ENCODE results near the gene ZNF215. TPM values are rescaled to one million over a fixed set of nuclear protein-coding genes. Genes with fewer than 3 reads are reported as not detected.
"Not testable (repeated sequence)": the region's sequence is repeated elsewhere in the genome, so short reads cannot be mapped to it uniquely, and the experiment has no call there.

The ZNF215 gene
- total RNA-seq = 1 to 10 TPM; 4.9 to 7.3 TPM

- intact Hi-C loops (cut with DNase I) = no loop called here
- TF ChIP-seq POLR2A (IDR thresholded peaks at IDR 0.05) (peak in 2 of 3 donors; percentile 45 to 50), CTCF (IDR thresholded peaks at IDR 0.05) (no peak)
- peak; percentile 86 for ATAC-seq
- peak; percentile 76 to 85 (median 79) for DNase-seq
- peaks cover 10% of the 10 kb centered on the region for H3K4me1 ChIP-seq
- H3K9me3 ChIP-seq = no peaks in the 10 kb centered on the region
- peak within 1 kb of the TSS; percentile 39 to 68 for H3K4me3 ChIP-seq
- no peaks in the 10 kb centered on the region for H3K36me3 ChIP-seq (replicated peaks in 1 of 2; ENCODE audit: insufficient read depth in 1 of 2, low read depth in 2 of 2)
- H3K27me3 ChIP-seq = no peaks in the 10 kb centered on the region
- WGBS, 2 donors = 2 to 4% methylated on average over 26 to 60 of the region's 61 CpGs
- H3K27ac ChIP-seq = peak within 1 kb of the TSS in 3 of 4 donors; percentile 58 to 70 (median 59)
These were observed at the start of gene ZNF215 for GRCh38 chr11:6926208-6927029. ZNF215 (plus strand) TSS chr11:6926426; CDS start chr11:6932273, 5,847 bp downstream.

- Histone ChIP-seq H3K27ac (no peak overlapping the region), H3K36me3 (replicated peaks in 1 of 2; ENCODE audit: insufficient read depth in 1 of 2, low read depth in 2 of 2) (no peaks in the 10 kb centered on the region), H3K4me1 (no peaks in the 10 kb centered on the region), H3K4me3 (no peak overlapping the region), H3K9me3 (no peaks in the 10 kb centered on the region), H3K27me3 (no peaks in the 10 kb centered on the region)
- WGBS, 2 donors = 82 to 100% methylated on average over 3 of the region's 3 CpGs
- ATAC-seq (no peak), DNase-seq (no peak)
- TF ChIP-seq POLR2A (IDR thresholded peaks at IDR 0.05) (no peak), CTCF (IDR thresholded peaks at IDR 0.05) (no peak)
- intact Hi-C loops (cut with DNase I) = no loop called here
These were observed 49.3 kb upstream of the ZNF215 start for GRCh38 chr11:6876914-6877313.

- TF ChIP-seq CTCF (IDR thresholded peaks at IDR 0.05) (no peak), POLR2A (IDR thresholded peaks at IDR 0.05) (no peak)
- DNase-seq (no peak), ATAC-seq (no peak)
- intact Hi-C loops (cut with DNase I) = no loop called here
- Histone ChIP-seq H3K27me3 (no peaks in the 10 kb centered on the region), H3K27ac (no peak overlapping the region), H3K9me3 (no peaks in the 10 kb centered on the region), H3K4me1 (no peaks in the 10 kb centered on the region), H3K4me3 (no peak overlapping the region), H3K36me3 (replicated peaks in 1 of 2; ENCODE audit: insufficient read depth in 1 of 2, low read depth in 2 of 2) (no peaks in the 10 kb centered on the region)
These were observed 43.5 kb upstream of the ZNF215 start for GRCh38 chr11:6882751-6883150.

DNA sequence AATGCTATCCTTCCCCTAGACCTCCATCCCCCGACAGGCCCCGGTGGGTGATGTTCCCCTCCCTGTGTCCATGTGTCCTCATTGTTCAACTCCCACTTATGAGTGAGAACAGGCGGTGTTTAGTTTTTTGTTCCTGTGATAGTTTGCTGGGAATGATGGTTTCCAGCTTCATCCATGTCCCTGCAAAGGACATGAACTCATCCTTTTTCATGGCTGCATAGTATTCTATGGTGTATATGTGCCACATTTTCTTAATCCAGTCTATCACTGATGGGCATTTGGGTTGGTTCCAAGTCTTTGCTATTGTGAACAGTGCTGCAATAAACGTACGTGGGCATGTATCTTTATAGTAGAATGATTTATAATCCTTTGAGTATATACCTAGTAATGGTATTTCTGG, 38.5 kb upstream of the ZNF215 start:
- ATAC-seq; DNase-seq; intact Hi-C loops (cut with DNase I); H3K9me3 ChIP-seq; H3K4me1 ChIP-seq; H3K27ac ChIP-seq; H3K36me3 ChIP-seq (replicated peaks in 1 of 2; ENCODE audit: insufficient read depth in 1 of 2, low read depth in 2 of 2); H3K4me3 ChIP-seq; H3K27me3 ChIP-seq: not testable (repeated sequence)
- WGBS, 2 donors = 87 to 94% methylated on average over 5 of the region's 5 CpGs

- intact Hi-C loops (cut with DNase I) = no loop called here
- H3K4me3 ChIP-seq = no peak overlapping the region
- no peaks in the 10 kb centered on the region for H3K27me3 ChIP-seq
- no peak overlapping the region for H3K27ac ChIP-seq
- no peak for DNase-seq
- TF ChIP-seq POLR2A (IDR thresholded peaks at IDR 0.05) (no peak), CTCF (IDR thresholded peaks at IDR 0.05) (no peak)
- H3K36me3 ChIP-seq (replicated peaks in 1 of 2; ENCODE audit: insufficient read depth in 1 of 2, low read depth in 2 of 2) = no peaks in the 10 kb centered on the region
- no peaks in the 10 kb centered on the region for H3K4me1 ChIP-seq
- no peak for ATAC-seq
- no peaks in the 10 kb centered on the region for H3K9me3 ChIP-seq
- 88 to 90% methylated on average over 4 of the region's 4 CpGs for WGBS, 2 donors
These were observed 37.4 kb upstream of the ZNF215 start for GRCh38 chr11:6888830-6889229.

Data from body of pancreas (tissue), 4 donors.